DOHH2 (cell line): ENCODE measurements around the gene URI1.

Experiments
- H3F3A ChIP-seq: fragments of 200-600 bp; sonication (generic), shearing (Covaris generic); 2 replicates; pipeline ENCODE4 v1.6.0; 2016; ENCODE audit warnings: antibody characterized with exemption, mild to moderate bottlenecking; ENCODE audit not compliant: control insufficient read depth, insufficient read depth
- H3K27ac ChIP-seq: fragments of 200-600 bp; sonication (generic); 2 replicates; pipeline ENCODE4 v1.5.1; 2014; ENCODE audit warnings: low read depth, mild to moderate bottlenecking, low read length, moderate library complexity
- H3K27me3 ChIP-seq: fragments of 200-600 bp; sonication (generic); 2 replicates; pipeline ENCODE4 v1.6.1; 2014; ENCODE audit warnings: mild to moderate bottlenecking, low read length, mixed read lengths; ENCODE audit not compliant: control insufficient read depth
- H3K36me3 ChIP-seq: fragments of 200-600 bp; sonication (generic); 2 replicates; pipeline ENCODE4 v1.6.1; 2014; ENCODE audit warnings: mild to moderate bottlenecking, low read length, moderate library complexity, mixed read lengths; ENCODE audit not compliant: control insufficient read depth
- H3K4me1 ChIP-seq: fragments of 200-600 bp; sonication (generic); 2 replicates; pipeline ENCODE4 v1.6.1; 2014; ENCODE audit warnings: mild to moderate bottlenecking, low read length, mixed read lengths; ENCODE audit not compliant: control insufficient read depth
- H3K4me2 ChIP-seq: fragments of 200-600 bp; sonication (generic); 2 replicates; pipeline ENCODE4 v1.6.0; 2014; ENCODE audit warnings: mild to moderate bottlenecking, low read length, moderate library complexity
- H3K4me3 ChIP-seq: fragments of 200-600 bp; sonication (generic); 2 replicates; pipeline ENCODE4 v1.5.1; 2014; ENCODE audit warnings: mild to moderate bottlenecking, low read length, mixed read lengths
- H3K79me2 ChIP-seq: fragments of 200-600 bp; sonication (generic); 2 replicates; pipeline ENCODE4 v1.6.1; 2014; ENCODE audit warnings: mild to moderate bottlenecking, low read length, mixed read lengths; ENCODE audit not compliant: control insufficient read depth
- H3K9me2 ChIP-seq: fragments of 200-600 bp; sonication (generic); replicated peaks from 2 replicates; pipeline ENCODE4 v1.6.1; 2014; ENCODE audit warnings: mild to moderate bottlenecking, low read length, mixed read lengths; ENCODE audit not compliant: control insufficient read depth
- H3K9me3 ChIP-seq: fragments of 200-600 bp; sonication (generic); 2 replicates; pipeline ENCODE4 v1.6.1; 2014; ENCODE audit warnings: antibody characterized with exemption, low read length, mixed read lengths; ENCODE audit not compliant: control insufficient read depth, insufficient read depth
- H4K20me1 ChIP-seq: fragments of 200-600 bp; sonication (generic); 2 replicates; pipeline ENCODE4 v1.6.0; 2014; ENCODE audit warnings: low read depth, mild to moderate bottlenecking, antibody characterized with exemption, low read length, moderate library complexity; ENCODE audit not compliant: control insufficient read depth, insufficient read depth
- CTCF ChIP-seq: fragments of 200-600 bp; sonication (generic); IDR thresholded peaks from one replicate; pipeline ENCODE4 v1.5.1; 2014; ENCODE audit warnings: antibody characterized with exemption, mild to moderate bottlenecking, low read depth, low read length; ENCODE audit not compliant: poor library complexity, severe bottlenecking
- EZH2phosphoT487 ChIP-seq: fragments of 200-600 bp; sonication (generic); IDR thresholded peaks from 2 replicates; pipeline ENCODE4 v1.6.1; 2017; ENCODE audit warnings: borderline replicate concordance, mild to moderate bottlenecking, antibody characterized with exemption, low read length, moderate library complexity, mixed read lengths

URI1 gene

GRCh38 chr19:30064348-30064699 lies 122.3 kb downstream of the URI1 start:
- Histone ChIP-seq H3K4me3 (no peak overlapping the region), H3K4me2 (no peak overlapping the region), H3K4me1 (peaks cover 21% of the 10 kb centered on the region), H3F3A (no peaks in the 10 kb centered on the region), H3K36me3 (no peaks in the 10 kb centered on the region), H4K20me1 (no peaks in the 10 kb centered on the region), H3K27ac (no peak overlapping the region), H3K9me2 (no peaks in the 10 kb centered on the region), H3K27me3 (no peaks in the 10 kb centered on the region), H3K79me2 (no peaks in the 10 kb centered on the region), H3K9me3 (no peaks in the 10 kb centered on the region)
- TF ChIP-seq CTCF (no peak), EZH2phosphoT487 (no peak)

GRCh38 chr19:30064771-30065494 lies 122.9 kb downstream of the URI1 start:
- no peaks in the 10 kb centered on the region for H3K27me3 ChIP-seq
- no peak overlapping the region for H3K27ac ChIP-seq
- H3K4me1 ChIP-seq: peaks cover 20% of the 10 kb centered on the region
- H3K36me3 ChIP-seq: no peaks in the 10 kb centered on the region
- H3F3A ChIP-seq: no peaks in the 10 kb centered on the region
- no peaks in the 10 kb centered on the region for H4K20me1 ChIP-seq
- no peaks in the 10 kb centered on the region for H3K9me3 ChIP-seq
- H3K4me3 ChIP-seq: no peak overlapping the region
- H3K79me2 ChIP-seq: no peaks in the 10 kb centered on the region
- H3K4me2 ChIP-seq: no peak overlapping the region
- H3K9me2 ChIP-seq: no peaks in the 10 kb centered on the region
- no peak for TF ChIP-seq CTCF
- TF ChIP-seq EZH2phosphoT487: no peak

DNA sequence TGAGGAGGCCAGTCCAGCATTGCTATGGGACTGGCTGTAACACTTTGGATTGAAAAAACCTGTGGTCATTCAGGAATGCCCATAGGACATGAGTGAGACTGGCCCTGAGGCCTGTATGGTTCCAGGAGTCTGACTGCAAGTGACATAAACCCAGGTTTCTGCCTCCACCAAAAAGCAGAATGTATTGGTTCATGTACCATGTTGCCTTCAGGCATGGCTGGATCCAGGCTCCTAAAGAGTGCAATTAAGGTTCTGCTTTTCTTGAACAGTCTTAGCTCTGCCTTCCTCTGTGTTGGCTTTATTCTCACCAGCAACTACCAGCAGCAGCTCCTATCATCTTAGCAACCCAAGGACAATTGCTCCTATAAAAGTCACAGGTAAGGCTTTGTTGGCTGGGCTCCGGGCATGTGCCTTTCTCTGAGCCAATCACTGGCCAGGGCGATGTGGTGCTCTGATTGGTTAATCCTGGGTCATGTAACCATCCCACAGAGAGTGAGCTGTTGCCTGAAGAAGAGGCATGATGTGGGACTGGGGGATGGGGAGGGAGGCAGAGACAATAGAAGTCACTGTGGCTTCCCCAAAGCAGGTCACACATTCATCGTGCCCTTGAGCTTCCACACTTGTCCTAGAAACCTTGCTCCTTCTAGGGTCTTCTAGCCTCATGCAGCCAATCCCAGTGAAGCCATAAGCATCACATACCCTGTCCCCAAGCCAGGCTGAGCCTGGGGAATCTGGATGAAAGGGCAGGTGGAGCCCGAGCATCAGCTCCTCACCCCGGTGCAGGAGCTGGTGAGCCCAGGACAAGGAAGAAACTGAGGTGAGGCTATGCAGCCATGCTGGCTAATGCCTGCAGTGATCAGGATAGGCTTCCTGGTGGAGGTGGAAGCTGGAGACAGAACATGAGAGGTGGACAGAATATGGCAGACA lies 123.9 kb downstream of the URI1 start:
- Histone ChIP-seq H3K4me3 (no peak overlapping the region), H3K9me3 (no peaks in the 10 kb centered on the region), H3K4me2 (no peak overlapping the region), H3F3A (no peaks in the 10 kb centered on the region), H3K79me2 (no peaks in the 10 kb centered on the region), H3K27me3 (no peaks in the 10 kb centered on the region), H3K4me1 (peaks cover 15% of the 10 kb centered on the region), H4K20me1 (no peaks in the 10 kb centered on the region), H3K36me3 (no peaks in the 10 kb centered on the region), H3K27ac (no peak overlapping the region), H3K9me2 (no peaks in the 10 kb centered on the region)
- no peak for TF ChIP-seq EZH2phosphoT487
- no peak for TF ChIP-seq CTCF
